ENCODE data around the gene PCDHB8. TPM values are rescaled to one million over a fixed set of nuclear protein-coding genes. Genes with fewer than 3 reads are reported as not detected.
"Not testable (repeated sequence)": the region's sequence is repeated elsewhere in the genome, so short reads cannot be mapped to it uniquely, and the experiment has no call there.

The PCDHB8 gene
- total RNA-seq, 4 donors from 2014 or later = 0.09 to 0.38 (median 0.32) TPM; not detected in 1

- Histone ChIP-seq H3K4me3 (no peak overlapping the region), H3K27ac (no peak overlapping the region), H3K9me3 (peaks cover 0 to 45% (median 28%) of the 10 kb centered on the region in 3 donors), H3K4me1 (no peaks in the 10 kb centered on the region), H3K36me3 (no peaks in the 10 kb centered on the region), H3K27me3 (peaks cover 0 to 10% (median 0%) of the 10 kb centered on the region in 4 donors)
- 55 to 60% methylated on average over 24 to 33 of the region's 33 CpGs for WGBS, 2 donors
- TF ChIP-seq CTCF (IDR thresholded peaks at IDR 0.05) (no peak), POLR2A (IDR thresholded peaks at IDR 0.05) (no peak)
- intact Hi-C loops (cut with DNase I) = no loop called here
- DNase-seq = no peak
These were observed 27.2 kb upstream of the PCDHB8 start for GRCh38 chr5:141150224-141150992.

GRCh38 chr5:141150993-141151325 lies 26.6 kb upstream of the PCDHB8 start:
- DNase-seq = no peak
- Histone ChIP-seq H3K9me3 (peaks cover 0 to 49% (median 28%) of the 10 kb centered on the region in 3 donors), H3K27ac (no peak overlapping the region), H3K4me3 (no peak overlapping the region), H3K4me1 (no peaks in the 10 kb centered on the region), H3K36me3 (no peaks in the 10 kb centered on the region), H3K27me3 (peaks cover 0 to 10% (median 0%) of the 10 kb centered on the region in 4 donors)
- intact Hi-C loops (cut with DNase I) = no loop called here
- 50 to 64% methylated on average over 13 of the region's 13 CpGs for WGBS, 2 donors
- TF ChIP-seq CTCF (IDR thresholded peaks at IDR 0.05) (no peak), POLR2A (IDR thresholded peaks at IDR 0.05) (no peak)

- H3K4me1 ChIP-seq; H3K36me3 ChIP-seq; intact Hi-C loops (cut with DNase I); H3K27ac ChIP-seq; H3K4me3 ChIP-seq; DNase-seq: not testable (repeated sequence)
- Histone ChIP-seq H3K27me3 (peaks cover 0 to 10% (median 0%) of the 10 kb centered on the region in 4 donors), H3K9me3 (peaks cover 0 to 55% (median 33%) of the 10 kb centered on the region in 3 donors)
- WGBS, 2 donors = 40 to 54% methylated on average over 12 to 23 of the region's 41 CpGs
These were observed 26.0 kb upstream of the PCDHB8 start for GRCh38 chr5:141151632-141152031.

GRCh38 chr5:141152096-141152495 lies 25.5 kb upstream of the PCDHB8 start:
- DNase-seq; H3K4me1 ChIP-seq; H3K27ac ChIP-seq; H3K4me3 ChIP-seq; H3K36me3 ChIP-seq; intact Hi-C loops (cut with DNase I): not testable (repeated sequence)
- Histone ChIP-seq H3K9me3 (peaks cover 0 to 60% (median 37%) of the 10 kb centered on the region in 3 donors), H3K27me3 (peaks cover 0 to 12% (median 0%) of the 10 kb centered on the region in 4 donors)
- 51% methylated on average over 7 of the region's 36 CpGs; no CpG with 5 or more reads in 1 of the 2 donors for WGBS, 2 donors

- Histone ChIP-seq H3K4me3 (no peak overlapping the region), H3K27ac (no peak overlapping the region), H3K36me3 (no peaks in the 10 kb centered on the region), H3K4me1 (no peaks in the 10 kb centered on the region), H3K9me3 (peaks cover 0 to 60% (median 42%) of the 10 kb centered on the region in 3 donors), H3K27me3 (peaks cover 0 to 19% (median 0%) of the 10 kb centered on the region in 4 donors)
- DNase-seq = no peak
- WGBS, 2 donors = 42 to 47% methylated on average over 17 to 21 of the region's 21 CpGs
- TF ChIP-seq CTCF (IDR thresholded peaks at IDR 0.05) (no peak), POLR2A (IDR thresholded peaks at IDR 0.05) (no peak)
- intact Hi-C loops (cut with DNase I) = no loop called here
These were observed 21.8 kb upstream of the PCDHB8 start for GRCh38 chr5:141155540-141156374.

- H3K4me3 ChIP-seq; intact Hi-C loops (cut with DNase I); DNase-seq; H3K4me1 ChIP-seq; H3K27ac ChIP-seq; H3K27me3 ChIP-seq; H3K36me3 ChIP-seq: not testable (repeated sequence)
- peaks cover 0 to 44% (median 28%) of the 10 kb centered on the region in 3 donors for H3K9me3 ChIP-seq
- 40 to 43% methylated on average over 2 to 3 of the region's 38 CpGs for WGBS, 2 donors
These were observed 20.2 kb upstream of the PCDHB8 start for GRCh38 chr5:141157356-141157755.

GRCh38 chr5:141157901-141158300 lies 19.7 kb upstream of the PCDHB8 start:
- H3K36me3 ChIP-seq; H3K27me3 ChIP-seq; DNase-seq; intact Hi-C loops (cut with DNase I); H3K4me3 ChIP-seq; H3K27ac ChIP-seq; H3K4me1 ChIP-seq: not testable (repeated sequence)
- peaks cover 0 to 46% (median 26%) of the 10 kb centered on the region in 3 donors for H3K9me3 ChIP-seq
- WGBS, 2 donors = 35 to 52% methylated on average over 4 to 5 of the region's 28 CpGs
